Stomach smooth muscle (tissue), 2 donors: ENCODE results near the gene RHBDD2.
"Not testable (repeated sequence)": the region's sequence is repeated elsewhere in the genome, so short reads cannot be mapped to it uniquely, and the experiment has no call there.

Source experiments
- H3K27ac ChIP-seq: one replicate; pipeline ENCODE4 v1.7.0; 2013; ENCODE audit warnings: mild to moderate bottlenecking, low read length, inconsistent platforms
- H3K27me3 ChIP-seq, 2 donors: one replicate each; pipeline ENCODE4 v1.7.0; 2013; ENCODE audit warnings: low read length in 2 of 2; ENCODE audit not compliant: insufficient read depth in 2 of 2, control insufficient read depth in 1 of 2
- H3K36me3 ChIP-seq, 2 donors: one replicate each; pipeline ENCODE4 v1.7.0; 2013; ENCODE audit warnings: low read length in 2 of 2; ENCODE audit not compliant: control insufficient read depth in 2 of 2, insufficient read depth in 2 of 2
- H3K4me1 ChIP-seq: one replicate; pipeline ENCODE4 v1.7.0; 2013; ENCODE audit warnings: low read length; ENCODE audit not compliant: control insufficient read depth, insufficient read depth
- H3K4me3 ChIP-seq, 2 donors: one replicate each; pipeline ENCODE4 v1.7.0; 2013; ENCODE audit warnings: low read length in 2 of 2
- H3K9ac ChIP-seq, 2 donors: one replicate each; pipeline ENCODE4 v1.7.0; 2013; ENCODE audit warnings: low read length in 2 of 2, mild to moderate bottlenecking in 1 of 2
- H3K9me3 ChIP-seq, 2 donors: one replicate each; pipeline ENCODE4 v1.7.0; 2013; ENCODE audit warnings: low read length in 2 of 2; ENCODE audit not compliant: control insufficient read depth in 2 of 2
- donor health status: healthy.
- donor health status: Pancreatic carcinoma.

RHBDD2 gene

DNA sequence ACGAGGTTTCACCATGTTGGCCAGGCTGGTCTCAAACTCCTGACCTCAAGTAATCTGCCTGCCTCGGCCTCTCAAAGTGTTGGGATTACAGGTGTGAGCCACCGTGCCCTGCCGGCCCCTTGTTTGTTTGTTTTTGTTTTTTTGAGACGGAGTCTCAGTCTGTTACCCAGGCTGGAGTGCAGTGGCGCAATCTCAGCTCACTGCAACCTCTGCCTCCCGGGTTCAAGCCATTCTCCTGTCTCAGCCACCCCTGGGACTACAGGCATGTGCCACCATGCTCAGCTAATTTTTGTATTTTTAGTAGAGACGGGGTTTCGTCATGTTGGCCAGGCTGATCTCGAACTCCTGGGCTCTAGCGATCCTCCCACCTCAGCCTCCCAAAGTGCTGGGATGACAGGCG, 32.4 kb downstream of the RHBDD2 start:
- H3K9ac ChIP-seq, H3K9me3 ChIP-seq, H3K27me3 ChIP-seq, H3K4me3 ChIP-seq, H3K27ac ChIP-seq, H3K36me3 ChIP-seq: not testable (repeated sequence)
- H3K4me1 ChIP-seq = peaks cover 16% of the 10 kb centered on the region

DNA sequence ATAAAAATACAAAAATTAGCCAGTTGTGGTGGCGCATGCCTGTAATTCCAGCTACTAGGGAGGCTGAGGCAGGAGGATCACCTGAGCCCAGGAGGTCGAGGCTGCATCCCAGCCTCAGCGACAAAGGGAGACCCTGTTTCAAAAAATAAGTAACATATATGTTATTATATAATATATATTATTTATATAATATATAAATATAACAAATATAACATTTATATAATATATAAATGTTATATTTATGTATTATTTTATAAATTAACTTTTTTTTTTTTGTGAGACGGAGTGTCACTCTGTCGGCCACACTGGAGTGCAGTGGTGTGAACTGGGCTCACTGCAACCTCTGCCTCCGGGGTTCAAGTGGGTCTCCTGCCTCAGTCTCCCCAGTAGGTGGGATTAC, 34.6 kb downstream of the RHBDD2 start:
- no peak overlapping the region for H3K9ac ChIP-seq
- H3K9me3 ChIP-seq = no peaks in the 10 kb centered on the region
- no peak overlapping the region for H3K4me3 ChIP-seq
- no peaks in the 10 kb centered on the region for H3K27me3 ChIP-seq
- H3K27ac ChIP-seq = no peak overlapping the region
- peaks cover 19% of the 10 kb centered on the region for H3K4me1 ChIP-seq
- no peaks in the 10 kb centered on the region for H3K36me3 ChIP-seq

DNA sequence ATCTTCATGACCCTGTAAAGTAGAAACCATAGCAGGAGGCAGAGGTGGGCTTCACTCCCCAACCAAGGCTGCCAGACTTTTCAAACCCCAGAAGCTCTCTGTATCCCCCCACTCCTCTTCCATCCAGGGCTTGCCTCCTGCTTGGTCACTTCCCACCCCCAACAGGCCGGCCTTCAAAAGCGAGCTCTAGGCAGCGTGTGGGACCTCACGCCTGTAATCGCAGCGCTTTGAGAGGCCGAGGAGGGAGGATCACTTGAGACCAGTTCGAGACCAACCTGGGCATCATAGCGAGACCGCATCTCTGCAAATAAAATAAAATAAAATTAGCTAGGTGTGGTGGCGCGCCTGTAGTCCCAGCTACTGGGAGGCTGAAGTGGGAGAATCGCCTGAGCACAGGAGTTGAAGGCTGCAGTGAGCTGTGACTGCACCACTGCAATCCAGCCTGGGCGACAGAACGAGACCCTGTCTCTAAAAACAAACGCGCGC, 35.4 kb downstream of the RHBDD2 start:
- Histone ChIP-seq H3K4me1 (peaks cover 21% of the 10 kb centered on the region), H3K36me3 (no peaks in the 10 kb centered on the region), H3K9me3 (no peaks in the 10 kb centered on the region), H3K9ac (peak overlapping the region; percentile 87 to 96), H3K27ac (peak overlapping the region; percentile 74), H3K4me3 (peak overlapping the region; percentile 96 to 97), H3K27me3 (no peaks in the 10 kb centered on the region)

DNA sequence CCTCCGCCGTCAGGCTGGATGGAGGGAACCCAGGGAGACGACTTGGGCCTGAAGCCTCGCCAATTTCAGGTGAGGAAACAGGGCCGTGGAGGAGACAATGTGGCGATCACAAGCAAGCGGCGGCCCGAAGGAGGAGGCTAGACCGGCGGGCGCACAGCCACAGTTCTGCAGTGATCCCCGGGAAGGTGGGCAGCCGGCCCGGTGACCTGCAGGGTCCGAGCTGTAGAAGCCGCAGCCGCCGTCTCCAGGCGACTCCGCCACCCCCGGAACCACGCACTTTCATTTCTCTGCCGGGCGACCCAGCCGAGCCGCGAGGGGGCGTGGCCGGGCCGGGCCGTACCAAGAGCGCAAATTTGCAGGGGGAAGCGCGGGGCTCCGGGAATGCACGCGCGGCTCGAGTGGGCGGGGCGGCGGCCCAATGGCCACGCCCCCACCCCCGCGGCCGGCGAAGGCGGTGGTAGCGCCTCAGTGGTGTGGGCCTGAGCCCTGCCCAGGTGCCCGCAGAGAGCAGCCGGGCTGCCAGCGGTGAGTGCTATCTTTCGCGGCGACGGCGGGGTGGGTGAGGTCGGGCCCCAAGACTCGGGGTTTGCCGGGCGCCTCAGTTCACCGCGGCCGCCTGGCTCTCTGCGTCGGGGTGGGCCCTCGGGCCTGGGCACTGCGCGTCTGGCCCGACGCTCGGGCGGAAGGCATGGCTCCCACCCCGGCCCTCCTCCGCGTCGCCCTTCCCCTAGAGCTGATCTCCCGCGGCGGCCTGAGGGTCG, 36.0 kb downstream of the RHBDD2 start, which contains the start of gene POR:
TSS of gene POR (plus strand) at position 501 of the 761 bp plus-strand sequence. CDS start 38,847 bp downstream, outside the sequence.
- no peaks in the 10 kb centered on the region for H3K27me3 ChIP-seq
- peaks cover 22% of the 10 kb centered on the region for H3K4me1 ChIP-seq
- H3K27ac ChIP-seq = peak within 1 kb of the TSS; percentile 74
- no peaks in the 10 kb centered on the region for H3K9me3 ChIP-seq
- no peaks in the 10 kb centered on the region for H3K36me3 ChIP-seq
- peak within 1 kb of the TSS; percentile 96 to 97 for H3K4me3 ChIP-seq
- H3K9ac ChIP-seq = peak within 1 kb of the TSS; percentile 87 to 96

DNA sequence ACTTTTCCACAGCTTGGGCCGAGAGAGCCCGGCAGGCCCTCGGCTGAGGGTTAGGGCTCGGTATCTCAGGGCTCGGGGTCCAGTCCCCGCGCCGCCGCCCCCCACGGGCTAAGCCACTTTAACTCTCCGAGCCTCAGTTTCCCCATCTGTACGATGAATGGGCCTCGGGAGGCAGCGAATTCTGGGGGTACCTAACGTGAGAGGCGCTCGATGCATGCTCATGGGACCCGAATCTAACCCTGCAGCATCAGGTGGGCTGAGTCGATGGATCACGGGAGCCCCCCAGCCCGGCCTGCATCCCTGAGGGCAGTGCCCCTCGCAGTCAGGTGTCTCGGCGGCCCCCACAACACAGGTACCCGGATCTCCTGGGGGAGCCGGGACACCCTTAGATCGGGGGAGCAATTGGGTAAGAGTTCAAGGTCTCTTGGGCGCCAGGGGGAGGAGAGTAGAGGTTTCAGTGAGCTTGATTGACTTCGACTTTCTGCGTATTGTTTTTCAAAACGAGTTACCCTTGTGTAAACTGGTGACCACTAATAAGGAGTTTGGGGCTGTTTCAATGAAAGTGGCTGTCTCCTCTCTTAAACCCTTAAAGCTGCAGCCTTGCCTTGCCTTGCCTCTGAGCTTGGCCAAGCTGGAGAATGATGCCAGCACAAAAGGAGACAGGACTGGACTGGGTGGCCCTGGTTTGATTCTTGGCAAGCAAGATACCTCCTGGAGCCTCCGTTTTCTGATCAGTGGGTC, 36.8 kb downstream of the RHBDD2 start:
- H3K27ac ChIP-seq = peak overlapping the region; percentile 74
- peak overlapping the region; percentile 68 to 86 for H3K9ac ChIP-seq
- H3K9me3 ChIP-seq = no peaks in the 10 kb centered on the region
- no peaks in the 10 kb centered on the region for H3K27me3 ChIP-seq
- peak overlapping the region; percentile 79 to 96 for H3K4me3 ChIP-seq
- no peaks in the 10 kb centered on the region for H3K36me3 ChIP-seq
- peaks cover 22% of the 10 kb centered on the region for H3K4me1 ChIP-seq

GRCh38 chr7:75916259-75916658, 37.4 kb downstream of the RHBDD2 start:
- Histone ChIP-seq H3K9ac (peak overlapping the region; percentile 68 to 86), H3K27me3 (no peaks in the 10 kb centered on the region), H3K36me3 (no peaks in the 10 kb centered on the region), H3K4me1 (peaks cover 22% of the 10 kb centered on the region), H3K27ac (peak overlapping the region; percentile 74), H3K4me3 (peak overlapping the region; percentile 79 to 96), H3K9me3 (no peaks in the 10 kb centered on the region)

- no peaks in the 10 kb centered on the region for H3K9me3 ChIP-seq
- H3K36me3 ChIP-seq = no peaks in the 10 kb centered on the region
- no peak overlapping the region for H3K9ac ChIP-seq
- H3K4me1 ChIP-seq = peaks cover 22% of the 10 kb centered on the region
- H3K27me3 ChIP-seq = no peaks in the 10 kb centered on the region
- peak overlapping the region; percentile 79 to 96 for H3K4me3 ChIP-seq
- no peak overlapping the region for H3K27ac ChIP-seq
These were observed 38.1 kb downstream of the RHBDD2 start for GRCh38 chr7:75916685-75917634.

DNA sequence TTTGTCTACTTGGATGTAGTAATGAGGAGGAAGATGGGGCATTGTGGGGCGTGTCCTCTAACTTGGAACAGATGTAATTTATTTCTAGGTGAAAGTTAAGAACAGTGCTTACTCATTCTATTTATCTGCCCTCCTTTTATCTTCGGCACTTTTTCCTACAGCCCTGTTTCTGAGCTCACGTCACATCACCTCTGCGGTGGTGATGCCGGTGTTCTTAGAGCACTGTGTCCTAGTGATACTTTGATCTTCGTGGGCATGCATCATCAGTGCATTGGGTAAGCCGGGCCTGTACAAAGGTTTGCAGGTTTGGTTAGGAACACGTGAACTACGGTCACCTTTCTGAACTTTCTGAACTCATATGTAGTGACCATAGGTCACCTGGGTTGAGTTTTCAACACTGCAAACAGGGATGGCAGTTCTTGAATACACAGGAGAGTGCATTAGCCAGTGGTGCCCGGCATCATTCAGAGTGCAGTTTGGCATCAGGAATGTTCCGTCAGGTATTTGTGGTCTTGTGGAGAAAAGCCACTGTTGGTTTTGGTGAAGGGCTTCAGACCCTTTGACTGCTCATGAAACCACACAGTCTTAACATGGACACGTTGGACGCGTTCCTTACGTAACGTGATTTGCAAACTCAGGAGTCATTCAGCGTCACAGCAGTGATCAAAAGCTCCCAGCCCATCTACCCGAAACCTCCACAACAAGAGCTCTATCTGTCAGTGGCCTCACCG, 41.8 kb downstream of the RHBDD2 start:
- Histone ChIP-seq H3K9me3 (no peaks in the 10 kb centered on the region), H3K4me3 (no peak overlapping the region), H3K27ac (no peak overlapping the region), H3K4me1 (peaks cover 18% of the 10 kb centered on the region), H3K27me3 (no peaks in the 10 kb centered on the region), H3K36me3 (no peaks in the 10 kb centered on the region), H3K9ac (no peak overlapping the region)

DNA sequence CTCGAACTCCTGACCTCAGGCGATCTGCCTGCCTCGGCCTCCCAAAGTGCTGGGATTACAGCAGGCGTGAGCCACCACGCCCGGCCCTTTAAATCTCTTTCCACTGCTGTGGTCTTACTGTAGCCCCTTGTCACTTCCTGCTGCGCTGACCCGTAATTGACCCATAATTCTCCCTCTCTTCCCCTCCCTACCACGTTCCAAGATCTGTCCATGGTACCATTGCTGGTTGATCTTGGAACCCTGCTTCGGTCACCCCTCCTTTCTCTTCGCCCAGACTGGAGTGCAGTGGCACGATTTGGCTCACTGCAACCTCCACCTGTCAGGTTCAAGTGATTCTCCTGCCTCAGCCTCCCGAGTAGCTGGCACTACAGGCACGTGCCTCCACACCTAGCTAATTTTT, 42.6 kb downstream of the RHBDD2 start:
- Histone ChIP-seq H3K27me3 (no peaks in the 10 kb centered on the region), H3K9me3 (no peaks in the 10 kb centered on the region), H3K36me3 (no peaks in the 10 kb centered on the region), H3K27ac (no peak overlapping the region), H3K4me3 (no peak overlapping the region), H3K9ac (no peak overlapping the region), H3K4me1 (peaks cover 14% of the 10 kb centered on the region)
